WTC11 (cell line): ENCODE results near the gene DGKA. TPM values are rescaled to one million over a fixed set of nuclear protein-coding genes. Genes with fewer than 3 reads are reported as not detected.

Experiments
- ATAC-seq: fragments of 200-7000 bp; cut with Tn5 transposase; 2 replicates; pipeline ENCODE4 v1.10.0; 2021; ENCODE audit warnings: mild to moderate bottlenecking, moderate library complexity
- CTCF ChIA-PET: fragments of 300-600 bp; sonication (Branson Sonifier 250); formaldehyde crosslinking; loops from one replicate; lab custom pipeline; 2021; ENCODE audit warnings: antibody characterized with exemption; lab: Charles Lee
- POLR2A ChIA-PET: fragments of 350-600 bp; sonication (Branson Sonifier 250); formaldehyde crosslinking; loops from one replicate; lab custom pipeline; 2021; ENCODE audit warnings: antibody characterized with exemption; lab: Charles Lee
- DNase-seq: peaks from one replicate; pipeline ENCODE4 v3.0.0; 2021; ENCODE audit warnings: low spot score
- H3K27ac Mint-ChIP-seq: 2 replicates; pipeline ENCODE4 v1.8.0; 2021; ENCODE audit warnings: mixed read lengths
- H3K27me3 Mint-ChIP-seq: 2 replicates; pipeline ENCODE4 v1.8.0; 2021; ENCODE audit warnings: low read depth, mild to moderate bottlenecking, moderate library complexity, mixed read lengths
- H3K36me3 Mint-ChIP-seq: 2 replicates; pipeline ENCODE4 v1.8.0; 2021; ENCODE audit warnings: mixed read lengths
- H3K4me1 Mint-ChIP-seq: 2 replicates; pipeline ENCODE4 v1.8.0; 2022; ENCODE audit warnings: mixed read lengths
- H3K4me3 Mint-ChIP-seq: 2 replicates; pipeline ENCODE4 v1.8.0; 2021; ENCODE audit warnings: mild to moderate bottlenecking, moderate library complexity, mixed read lengths
- H3K9me3 Mint-ChIP-seq: 2 replicates; pipeline ENCODE4 v1.8.0; 2021; ENCODE audit warnings: mixed read lengths
- CDX4 ChIP-seq: fragments of 250-450 bp; sonication (Bioruptor Pico); IDR thresholded peaks from 2 replicates; pipeline ENCODE4 v1.9.0; 2021; ENCODE audit warnings: moderate library complexity, mild to moderate bottlenecking, inconsistent platforms, borderline replicate concordance
- GRHL2 ChIP-seq: fragments of 250-450 bp; sonication (Bioruptor Pico); IDR thresholded peaks from 2 replicates; pipeline ENCODE4 v1.8.0; 2022; ENCODE audit warnings: mild to moderate bottlenecking, moderate library complexity; ENCODE audit not compliant: insufficient replicate concordance, severe bottlenecking
- JAZF1 ChIP-seq: fragments of 250-450 bp; sonication (Bioruptor Pico); IDR thresholded peaks from 2 replicates; pipeline ENCODE4 v1.9.0; 2021; ENCODE audit warnings: moderate library complexity, mild to moderate bottlenecking, inconsistent platforms
- MXD4 ChIP-seq: fragments of 250-450 bp; sonication (Bioruptor Pico); IDR thresholded peaks from 2 replicates; pipeline ENCODE4 v1.8.0; 2021; ENCODE audit warnings: mild to moderate bottlenecking, moderate library complexity, borderline replicate concordance
- NFYB ChIP-seq: sonication (generic); formaldehyde crosslinking; conservative IDR thresholded peaks from 2 replicates; pipeline ENCODE4 v1.8.0; 2022; ENCODE audit warnings: low read depth, missing genetic modification reagents
- SMAD4 ChIP-seq: sonication (generic); formaldehyde crosslinking; IDR thresholded peaks from 2 replicates; pipeline ENCODE4 v1.8.0; 2022; ENCODE audit warnings: mild to moderate bottlenecking, missing genetic modification reagents
- TCF7 ChIP-seq: sonication (generic); formaldehyde crosslinking; IDR thresholded peaks from 2 replicates; pipeline ENCODE4 v1.8.0; 2022; ENCODE audit warnings: mild to moderate bottlenecking, low read depth, missing genetic modification reagents, moderate library complexity
- TEAD4 ChIP-seq: sonication (generic); formaldehyde crosslinking; IDR thresholded peaks from 2 replicates; pipeline ENCODE4 v1.8.0; 2022; ENCODE audit warnings: mild to moderate bottlenecking, missing genetic modification reagents
- ZNF138 ChIP-seq: sonication (generic); formaldehyde crosslinking; conservative IDR thresholded peaks from 2 replicates; pipeline ENCODE4 v1.8.1; 2022; ENCODE audit warnings: mild to moderate bottlenecking, moderate library complexity, missing genetic modification reagents
- ZNF263 ChIP-seq: sonication (generic); formaldehyde crosslinking; IDR thresholded peaks from 2 replicates; pipeline ENCODE4 v1.8.1; 2022; ENCODE audit warnings: low read depth, mild to moderate bottlenecking, moderate library complexity, missing genetic modification reagents
- total RNA-seq: library from RNA; stranded (reverse); gene quantifications from 3 replicates; pipeline ENCODE4 v1.2.3, GENCODE V29; 2021
- TF ChIP-seq, protein P1 (sequence below): sonication (generic); formaldehyde crosslinking; IDR thresholded peaks from 2 replicates; pipeline ENCODE4 v1.8.1; 2023; ENCODE audit warnings: mild to moderate bottlenecking, missing genetic modification reagents, borderline replicate concordance
- TF ChIP-seq, protein P2 (sequence below): sonication (generic); formaldehyde crosslinking; IDR thresholded peaks from 2 replicates; pipeline ENCODE4 v1.8.1; 2022; ENCODE audit warnings: mild to moderate bottlenecking, moderate library complexity, missing genetic modification reagents
- TF ChIP-seq, protein P3 (sequence below): sonication (generic); formaldehyde crosslinking; IDR thresholded peaks from 2 replicates; pipeline ENCODE4 v1.8.1; 2023; ENCODE audit warnings: mild to moderate bottlenecking, missing genetic modification reagents, moderate library complexity
- TF ChIP-seq, protein P4 (sequence below): sonication (generic); formaldehyde crosslinking; IDR thresholded peaks from 2 replicates; pipeline ENCODE4 v1.8.1; 2023; ENCODE audit warnings: mild to moderate bottlenecking, missing genetic modification reagents, moderate library complexity

The DGKA gene
- total RNA-seq, 1 experiment from 2014 or later, result 25.5 TPM

GRCh38 chr12:55933799-55934742 is 3.1 kb downstream of the DGKA start (continued):
- TF ChIP-seq, protein P1, sequence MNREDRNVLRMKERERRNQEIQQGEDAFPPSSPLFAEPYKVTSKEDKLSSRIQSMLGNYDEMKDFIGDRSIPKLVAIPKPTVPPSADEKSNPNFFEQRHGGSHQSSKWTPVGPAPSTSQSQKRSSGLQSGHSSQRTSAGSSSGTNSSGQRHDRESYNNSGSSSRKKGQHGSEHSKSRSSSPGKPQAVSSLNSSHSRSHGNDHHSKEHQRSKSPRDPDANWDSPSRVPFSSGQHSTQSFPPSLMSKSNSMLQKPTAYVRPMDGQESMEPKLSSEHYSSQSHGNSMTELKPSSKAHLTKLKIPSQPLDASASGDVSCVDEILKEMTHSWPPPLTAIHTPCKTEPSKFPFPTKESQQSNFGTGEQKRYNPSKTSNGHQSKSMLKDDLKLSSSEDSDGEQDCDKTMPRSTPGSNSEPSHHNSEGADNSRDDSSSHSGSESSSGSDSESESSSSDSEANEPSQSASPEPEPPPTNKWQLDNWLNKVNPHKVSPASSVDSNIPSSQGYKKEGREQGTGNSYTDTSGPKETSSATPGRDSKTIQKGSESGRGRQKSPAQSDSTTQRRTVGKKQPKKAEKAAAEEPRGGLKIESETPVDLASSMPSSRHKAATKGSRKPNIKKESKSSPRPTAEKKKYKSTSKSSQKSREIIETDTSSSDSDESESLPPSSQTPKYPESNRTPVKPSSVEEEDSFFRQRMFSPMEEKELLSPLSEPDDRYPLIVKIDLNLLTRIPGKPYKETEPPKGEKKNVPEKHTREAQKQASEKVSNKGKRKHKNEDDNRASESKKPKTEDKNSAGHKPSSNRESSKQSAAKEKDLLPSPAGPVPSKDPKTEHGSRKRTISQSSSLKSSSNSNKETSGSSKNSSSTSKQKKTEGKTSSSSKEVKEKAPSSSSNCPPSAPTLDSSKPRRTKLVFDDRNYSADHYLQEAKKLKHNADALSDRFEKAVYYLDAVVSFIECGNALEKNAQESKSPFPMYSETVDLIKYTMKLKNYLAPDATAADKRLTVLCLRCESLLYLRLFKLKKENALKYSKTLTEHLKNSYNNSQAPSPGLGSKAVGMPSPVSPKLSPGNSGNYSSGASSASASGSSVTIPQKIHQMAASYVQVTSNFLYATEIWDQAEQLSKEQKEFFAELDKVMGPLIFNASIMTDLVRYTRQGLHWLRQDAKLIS (CRISPR knock-in tag), result no peak
- TF ChIP-seq, protein P2, sequence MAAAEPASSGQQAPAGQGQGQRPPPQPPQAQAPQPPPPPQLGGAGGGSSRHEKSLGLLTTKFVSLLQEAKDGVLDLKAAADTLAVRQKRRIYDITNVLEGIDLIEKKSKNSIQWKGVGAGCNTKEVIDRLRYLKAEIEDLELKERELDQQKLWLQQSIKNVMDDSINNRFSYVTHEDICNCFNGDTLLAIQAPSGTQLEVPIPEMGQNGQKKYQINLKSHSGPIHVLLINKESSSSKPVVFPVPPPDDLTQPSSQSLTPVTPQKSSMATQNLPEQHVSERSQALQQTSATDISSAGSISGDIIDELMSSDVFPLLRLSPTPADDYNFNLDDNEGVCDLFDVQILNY (CRISPR knock-in tag), result no peak
- TF ChIP-seq ZNF138 (CRISPR knock-in tag), result no peak
- TF ChIP-seq, protein P3, sequence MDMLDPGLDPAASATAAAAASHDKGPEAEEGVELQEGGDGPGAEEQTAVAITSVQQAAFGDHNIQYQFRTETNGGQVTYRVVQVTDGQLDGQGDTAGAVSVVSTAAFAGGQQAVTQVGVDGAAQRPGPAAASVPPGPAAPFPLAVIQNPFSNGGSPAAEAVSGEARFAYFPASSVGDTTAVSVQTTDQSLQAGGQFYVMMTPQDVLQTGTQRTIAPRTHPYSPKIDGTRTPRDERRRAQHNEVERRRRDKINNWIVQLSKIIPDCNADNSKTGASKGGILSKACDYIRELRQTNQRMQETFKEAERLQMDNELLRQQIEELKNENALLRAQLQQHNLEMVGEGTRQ (CRISPR knock-in tag), result no peak
- TF ChIP-seq TEAD4 (CRISPR knock-in tag), result no peak
- TF ChIP-seq SMAD4 (CRISPR knock-in tag), result no peak
- TF ChIP-seq MXD4 (CRISPR knock-in tag), result no peak
- TF ChIP-seq, all 79 proteins: peak for 0

DNA sequence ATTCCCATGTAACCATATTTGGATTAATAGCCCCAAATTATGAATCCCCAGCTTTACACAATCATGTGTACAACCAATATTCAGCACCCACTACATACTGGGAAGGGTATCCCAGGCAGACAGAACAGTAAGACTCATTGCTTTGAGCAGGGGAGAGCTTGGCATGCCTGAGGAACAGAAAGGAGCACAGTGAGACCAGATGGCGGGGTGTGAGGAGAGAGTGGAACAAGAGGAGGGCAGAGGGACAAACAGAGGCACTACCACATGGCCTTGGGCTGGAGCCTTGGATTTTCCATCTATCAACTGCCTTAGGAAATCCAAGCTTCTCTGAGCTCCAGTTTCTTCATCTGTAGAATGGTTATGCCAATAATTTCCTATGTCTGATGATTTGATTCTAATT is 3.8 kb downstream of the DGKA start:
- Mint-ChIP-seq H3K27ac (no peak overlapping the region), H3K27me3 (peaks cover 59% of the 10 kb centered on the region), H3K36me3 (no peaks in the 10 kb centered on the region), H3K4me3 (no peak overlapping the region), H3K9me3 (no peaks in the 10 kb centered on the region), H3K4me1 (peaks cover 26% of the 10 kb centered on the region)
- ChIA-PET CTCF (interaction anchor here (0.6 to 1.7 kb wide), 3 partner anchors 8 to 196 kb away, joined by 3 to 7 read pairs (median 3); no protein-coding TSS in a partner anchor), POLR2A (no interaction called here)
- DNase-seq, result no peak
- no peak for ATAC-seq
- TF ChIP-seq TCF7 (CRISPR knock-in tag) (no peak), JAZF1 (CRISPR knock-in tag) (no peak), NFYB (no peak)
- TF ChIP-seq, all 79 proteins: peak for 0

GRCh38 chr12:55935738-55936151 is 4.8 kb downstream of the DGKA start:
- peaks cover 24% of the 10 kb centered on the region for H3K4me1 Mint-ChIP-seq
- H3K27ac Mint-ChIP-seq, result no peak overlapping the region
- POLR2A ChIA-PET, result no interaction called here

More at GRCh38 chr12:55935738-55936151, 4.8 kb downstream of the DGKA start:
- Mint-ChIP-seq H3K9me3 (no peaks in the 10 kb centered on the region), H3K4me3 (peak overlapping the region; percentile 46), H3K27me3 (peaks cover 59% of the 10 kb centered on the region), H3K36me3 (no peaks in the 10 kb centered on the region)
- CTCF ChIA-PET, result interaction anchor here (1.0 to 2.0 kb wide), 6 partner anchors 9 to 199 kb away, joined by 3 to 8 read pairs (median 3); partner anchors contain the start of gene RAB5B
- DNase-seq (peak; percentile 34), ATAC-seq (no peak)
- no peak for TF ChIP-seq GRHL2 (CRISPR knock-in tag)
- no peak for TF ChIP-seq ZNF263 (CRISPR knock-in tag)
- no peak for TF ChIP-seq NFYB
- no peak for TF ChIP-seq SMAD4 (CRISPR knock-in tag)
- no peak for TF ChIP-seq CDX4 (CRISPR knock-in tag)
- TF ChIP-seq, protein P4, sequence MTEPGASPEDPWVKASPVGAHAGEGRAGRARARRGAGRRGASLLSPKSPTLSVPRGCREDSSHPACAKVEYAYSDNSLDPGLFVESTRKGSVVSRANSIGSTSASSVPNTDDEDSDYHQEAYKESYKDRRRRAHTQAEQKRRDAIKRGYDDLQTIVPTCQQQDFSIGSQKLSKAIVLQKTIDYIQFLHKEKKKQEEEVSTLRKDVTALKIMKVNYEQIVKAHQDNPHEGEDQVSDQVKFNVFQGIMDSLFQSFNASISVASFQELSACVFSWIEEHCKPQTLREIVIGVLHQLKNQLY (CRISPR knock-in tag), result no peak
- TF ChIP-seq, all 79 proteins: peak for 0
